ENCODE results near the gene FAM222B.

DNA sequence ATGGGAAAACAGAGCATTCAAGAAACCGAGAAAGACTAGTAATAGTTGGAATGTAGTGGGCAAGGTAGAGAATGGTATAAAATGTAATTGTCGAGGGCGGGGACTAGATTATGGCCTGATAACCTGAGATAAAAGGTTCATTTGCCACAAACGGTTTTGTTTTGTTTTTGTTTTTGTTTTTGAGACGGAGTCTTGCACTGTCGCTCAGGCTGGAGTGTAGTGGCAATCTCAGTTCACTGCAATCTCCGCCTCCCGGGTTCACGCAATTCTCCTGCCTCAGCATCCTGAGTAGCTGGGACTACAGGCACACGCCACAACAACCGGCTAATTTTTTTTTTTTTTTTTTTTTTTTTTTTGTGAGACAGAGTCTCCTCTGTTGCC, 112.7 kb downstream of the FAM222B start:
- TF ChIP-seq, protein P1, sequence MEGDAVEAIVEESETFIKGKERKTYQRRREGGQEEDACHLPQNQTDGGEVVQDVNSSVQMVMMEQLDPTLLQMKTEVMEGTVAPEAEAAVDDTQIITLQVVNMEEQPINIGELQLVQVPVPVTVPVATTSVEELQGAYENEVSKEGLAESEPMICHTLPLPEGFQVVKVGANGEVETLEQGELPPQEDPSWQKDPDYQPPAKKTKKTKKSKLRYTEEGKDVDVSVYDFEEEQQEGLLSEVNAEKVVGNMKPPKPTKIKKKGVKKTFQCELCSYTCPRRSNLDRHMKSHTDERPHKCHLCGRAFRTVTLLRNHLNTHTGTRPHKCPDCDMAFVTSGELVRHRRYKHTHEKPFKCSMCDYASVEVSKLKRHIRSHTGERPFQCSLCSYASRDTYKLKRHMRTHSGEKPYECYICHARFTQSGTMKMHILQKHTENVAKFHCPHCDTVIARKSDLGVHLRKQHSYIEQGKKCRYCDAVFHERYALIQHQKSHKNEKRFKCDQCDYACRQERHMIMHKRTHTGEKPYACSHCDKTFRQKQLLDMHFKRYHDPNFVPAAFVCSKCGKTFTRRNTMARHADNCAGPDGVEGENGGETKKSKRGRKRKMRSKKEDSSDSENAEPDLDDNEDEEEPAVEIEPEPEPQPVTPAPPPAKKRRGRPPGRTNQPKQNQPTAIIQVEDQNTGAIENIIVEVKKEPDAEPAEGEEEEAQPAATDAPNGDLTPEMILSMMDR (IDR thresholded peaks at IDR 0.05): no peak
- TF ChIP-seq POLR2A (IDR thresholded peaks at IDR 0.05): no peak
